IMR-90 (cell line): ENCODE results near the gene C3orf33. TPM values are rescaled to one million over a fixed set of nuclear protein-coding genes. Genes with fewer than 3 reads are reported as not detected.
A peak's percentile ranks its signal among the peaks of the same experiment; 100 is the strongest.

Experiments
- ATAC-seq: fragments of 200-7000 bp; cut with Tn5 transposase; 2 replicates; pipeline ENCODE4 v1.9.1; 2020; ENCODE audit warnings: low read depth, mild to moderate bottlenecking, moderate library complexity
- BruUV-seq: library from RNA; stranded (reverse); fragments of 400-500 nt; replicated peaks from 2 replicates; lab custom pipeline; 2021; lab: Mats Ljungman, UMichigan
- CTCF ChIA-PET: fragments of 300-600 bp; formaldehyde crosslinking; extraction: SDS; loops from one replicate; lab custom pipeline; 2021; ENCODE audit warnings: antibody characterized with exemption; lab: Yijun Ruan, JAX
- POLR2A ChIA-PET: fragments of 300-600 bp; sonication (Branson Sonifier 250); formaldehyde crosslinking; loops from one replicate; lab custom pipeline; 2022; ENCODE audit warnings: antibody characterized with exemption; ENCODE audit not compliant: unreplicated experiment; lab: Charles Lee
- DNase-seq: peaks from one replicate; pipeline ENCODE4 v3.0.0; 2013
- H2AFZ ChIP-seq: replicated peaks from 2 replicates; pipeline ENCODE3; 2013; ENCODE audit warnings: low read length, mild to moderate bottlenecking; ENCODE audit not compliant: poor library complexity
- H2AK5ac ChIP-seq: 2 replicates; pipeline ENCODE4 v1.6.1; 2013; ENCODE audit warnings: low read depth, low read length, inconsistent platforms
- H2AK9ac ChIP-seq: replicated peaks from 2 replicates; pipeline ENCODE3; 2013; ENCODE audit warnings: mild to moderate bottlenecking, low read depth, low read length, moderate library complexity; ENCODE audit not compliant: poor library complexity
- H2BK120ac ChIP-seq: 2 replicates; pipeline ENCODE4 v1.6.1; 2013; ENCODE audit warnings: low read depth, low read length, inconsistent platforms
- H2BK15ac ChIP-seq: 3 replicates; pipeline ENCODE4 v1.6.1; 2013; ENCODE audit warnings: low read depth, low read length, inconsistent platforms
- H2BK20ac ChIP-seq: 2 replicates; pipeline ENCODE4 v1.6.1; 2013; ENCODE audit warnings: low read depth, mild to moderate bottlenecking, inconsistent platforms, low read length, moderate library complexity
- H2BK5ac ChIP-seq: 2 replicates; pipeline ENCODE4 v1.6.1; 2013; ENCODE audit warnings: mild to moderate bottlenecking, low read depth, low read length, inconsistent platforms; ENCODE audit not compliant: poor library complexity, severe bottlenecking
- H3K14ac ChIP-seq: replicated peaks from 2 replicates; pipeline ENCODE4 v1.6.1; 2013; ENCODE audit warnings: low read depth, low read length, inconsistent platforms
- H3K18ac ChIP-seq: 2 replicates; pipeline ENCODE4 v1.6.1; 2013; ENCODE audit warnings: low read depth, low read length, control low read depth
- H3K23ac ChIP-seq: 2 replicates; pipeline ENCODE4 v1.6.1; 2013; ENCODE audit warnings: low read depth, low read length, inconsistent platforms
- H3K27ac ChIP-seq: 2 replicates; pipeline ENCODE4 v1.5.1; 2013; ENCODE audit warnings: mild to moderate bottlenecking, control low read depth, low read length; ENCODE audit not compliant: insufficient read depth
- H3K27me3 ChIP-seq: 2 replicates; pipeline ENCODE4 v1.6.1; 2013; ENCODE audit warnings: low read length; ENCODE audit not compliant: control insufficient read depth, insufficient read depth
- H3K36me3 ChIP-seq: 2 replicates; pipeline ENCODE4 v1.6.1; 2013; ENCODE audit warnings: low read length, mixed read lengths; ENCODE audit not compliant: control insufficient read depth, insufficient read depth
- H3K4ac ChIP-seq: 2 replicates; pipeline ENCODE4 v1.6.1; 2013; ENCODE audit warnings: low read depth, low read length, inconsistent platforms
- H3K4me1 ChIP-seq: 2 replicates; pipeline ENCODE4 v1.6.1; 2013; ENCODE audit warnings: low read length, mixed read lengths; ENCODE audit not compliant: control insufficient read depth, insufficient read depth
- H3K4me2 ChIP-seq: 2 replicates; pipeline ENCODE4 v1.6.1; 2013; ENCODE audit warnings: low read depth, mild to moderate bottlenecking, control low read depth, low read length, moderate library complexity
- H3K4me3 ChIP-seq: 2 replicates; pipeline ENCODE4 v1.5.1; 2013; ENCODE audit warnings: low read depth, mild to moderate bottlenecking, control low read depth, low read length, moderate library complexity; ENCODE audit not compliant: insufficient read depth
- H3K56ac ChIP-seq: 2 replicates; pipeline ENCODE4 v1.6.1; 2013; ENCODE audit warnings: low read length, inconsistent platforms; ENCODE audit not compliant: insufficient read depth; ENCODE audit errors: extremely low read depth
- H3K79me1 ChIP-seq, 2 experiments: 2 replicates each; pipeline ENCODE4 v1.6.1; 2013; ENCODE audit warnings: low read length in 2 of 2, inconsistent platforms in 1 of 2, low read depth in 1 of 2
- H3K9ac ChIP-seq: 2 replicates; pipeline ENCODE4 v1.6.1; 2013; ENCODE audit warnings: low read depth, low read length, control low read depth
- H3K9me1 ChIP-seq: 2 replicates; pipeline ENCODE4 v1.6.1; 2013; ENCODE audit warnings: low read length, inconsistent platforms; ENCODE audit not compliant: insufficient read depth
- H3K9me3 ChIP-seq: 2 replicates; pipeline ENCODE4 v1.6.1; 2013; ENCODE audit warnings: low read length; ENCODE audit not compliant: control insufficient read depth, insufficient read depth
- H4K20me1 ChIP-seq: 2 replicates; pipeline ENCODE4 v1.6.1; 2013; ENCODE audit warnings: low read length, inconsistent platforms; ENCODE audit not compliant: insufficient read depth
- H4K5ac ChIP-seq: 2 replicates; pipeline ENCODE4 v1.6.1; 2013; ENCODE audit warnings: mild to moderate bottlenecking, low read depth, low read length, control low read depth
- H4K8ac ChIP-seq, 2 experiments: 2 replicates each; pipeline ENCODE4 v1.6.1; 2013; ENCODE audit warnings: low read depth in 2 of 2, low read length in 2 of 2, control low read depth in 1 of 2, inconsistent platforms in 1 of 2
- H4K91ac ChIP-seq: 2 replicates; pipeline ENCODE4 v1.6.1; 2013; ENCODE audit warnings: low read depth, low read length, inconsistent platforms; ENCODE audit not compliant: insufficient read depth
- BHLHE40 ChIP-seq: fragments of 150-350 bp; IDR thresholded peaks from 2 replicates; pipeline ENCODE4 v1.6.1; 2016; ENCODE audit warnings: mild to moderate bottlenecking, low read depth, low read length
- CEBPB ChIP-seq: IDR thresholded peaks from 2 replicates; pipeline ENCODE4 v1.6.1; 2012; ENCODE audit warnings: low read depth, low read length, improper control_type of control experiment
- CHD1 ChIP-seq: IDR thresholded peaks from 2 replicates; pipeline ENCODE4 v1.6.1; 2012; ENCODE audit warnings: low read depth, low read length, improper control_type of control experiment
- MAFK ChIP-seq: IDR thresholded peaks from 2 replicates; pipeline ENCODE4 v1.6.1; 2012; ENCODE audit warnings: low read depth, low read length, improper control_type of control experiment
- MAZ ChIP-seq: IDR thresholded peaks from 2 replicates; pipeline ENCODE4 v1.6.1; 2012; ENCODE audit warnings: low read depth, mild to moderate bottlenecking, low read length, improper control_type of control experiment, moderate library complexity, borderline replicate concordance
- MXI1 ChIP-seq: IDR thresholded peaks from 2 replicates; pipeline ENCODE4 v1.6.1; 2012; ENCODE audit warnings: low read depth, mild to moderate bottlenecking, low read length, moderate library complexity, borderline replicate concordance
- NFE2L2 ChIP-seq: fragments of 150-350 bp; IDR thresholded peaks from 2 replicates; pipeline ENCODE4 v1.6.1; 2016; ENCODE audit warnings: low read depth, mild to moderate bottlenecking, low read length
- POLR2A ChIP-seq: IDR thresholded peaks from 2 replicates; pipeline ENCODE4 v1.6.1; 2012; ENCODE audit warnings: mild to moderate bottlenecking, low read depth, low read length
- RAD21 ChIP-seq: IDR thresholded peaks from 2 replicates; pipeline ENCODE4 v1.6.1; 2012; ENCODE audit warnings: low read length, improper control_type of control experiment
- RCOR1 ChIP-seq: IDR thresholded peaks from 2 replicates; pipeline ENCODE4 v1.6.1; 2012; ENCODE audit warnings: mild to moderate bottlenecking, low read length, improper control_type of control experiment; ENCODE audit not compliant: insufficient replicate concordance
- RFX5 ChIP-seq: IDR thresholded peaks from 2 replicates; pipeline ENCODE4 v1.8.0; 2012; ENCODE audit warnings: low read depth, mild to moderate bottlenecking, low read length, moderate library complexity
- SMC3 ChIP-seq: fragments of 150-350 bp; IDR thresholded peaks from 2 replicates; pipeline ENCODE4 v1.6.1; 2016; ENCODE audit warnings: low read depth, mild to moderate bottlenecking, antibody characterized with exemption, low read length, moderate library complexity
- WGBS, 2 experiments: methylation state at CpG; one replicate each; pipeline versions ENCODE4 v1.1.5 to v1.1.7; 2013; ENCODE audit warnings: missing lambda C conversion rate in 2 of 2; ENCODE audit not compliant: insufficient read length in 1 of 2; ENCODE audit errors: extremely low coverage in 2 of 2; 5-methylcytosine and 5-hydroxymethylcytosine counted together
- dilution Hi-C: fragments of 300-500 bp; cut with HindIII; formaldehyde crosslinking; loops from one replicate; pipeline ENCODE4 v1.14.3; 2018; ENCODE audit warnings: low sequenced_read_pairs; ENCODE audit not compliant: unreplicated experiment
- in situ Hi-C: fragments of 300-500 bp; cut with MboI; formaldehyde crosslinking; loops from 3 replicates; pipeline ENCODE4 v1.14.3; 2019; ENCODE audit warnings: low sequenced_read_pairs, inconsistent platforms, mixed read lengths
- intact Hi-C: fragments of 100-400 bp; cut with micrococcal nuclease; formaldehyde crosslinking; loops from 2 replicates; pipeline ENCODE4 v1.10.0; 2022
- polyA plus RNA-seq, 3 experiments: library from polyadenylated mRNA; depleted of rRNA; stranded (reverse); fragments of >200 nt; gene quantifications; 2 replicates each; pipeline ENCODE4 v1.2.3, GENCODE V29; 2012; ENCODE audit warnings: low replicate concordance in 1 of 3
- total RNA-seq: library from RNA; depleted of rRNA; stranded (reverse); fragments of >200 nt; gene quantifications from 2 replicates; pipeline ENCODE4 v1.2.3, GENCODE V29; 2012
- TF ChIP-seq, protein P1 (sequence below): fragments of 150-350 bp; IDR thresholded peaks from 2 replicates; pipeline ENCODE4 v1.6.1; 2017; ENCODE audit warnings: mild to moderate bottlenecking, antibody characterized with exemption, low read length, low read depth
- TF ChIP-seq, protein P2 (sequence below): fragments of 150-350 bp; IDR thresholded peaks from 2 replicates; pipeline ENCODE4 v1.6.1; 2016; ENCODE audit warnings: low read depth, mild to moderate bottlenecking, low read length, moderate library complexity, borderline replicate concordance
- TF ChIP-seq, protein P3 (sequence below): conservative IDR thresholded peaks from 2 replicates; pipeline ENCODE4 v1.5.1; 2012; ENCODE audit warnings: mild to moderate bottlenecking, low read depth, low read length, improper control_type of control experiment

Gene C3orf33
- total and polyA plus RNA-seq, 2 of the 4 experiments (the other 2 are of a cell fraction) = 0.72 to 1.2 TPM

DNA sequence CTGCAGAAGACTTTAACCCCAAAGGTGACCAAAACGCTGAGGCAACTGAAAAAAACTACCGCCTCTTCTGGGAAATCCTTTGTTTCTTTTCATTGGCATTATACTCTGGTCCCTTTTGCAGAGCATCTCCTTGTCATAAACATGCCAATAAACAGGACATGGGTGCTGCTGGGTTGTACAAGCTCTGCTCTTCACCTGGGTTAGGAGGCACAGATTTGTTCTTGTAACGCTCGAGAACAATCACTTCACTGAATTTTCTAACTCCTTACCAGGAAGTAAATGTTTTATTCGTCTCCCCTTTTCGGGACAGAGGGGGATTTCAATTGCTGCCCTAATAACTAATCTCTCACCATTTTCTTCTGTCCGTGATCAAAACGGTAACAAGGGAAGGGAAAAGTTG lies 62.5 kb downstream of the C3orf33 start:
- in situ Hi-C loops = no loop called here
- no peak overlapping the region for H2AK5ac ChIP-seq

More for the DNA sequence above, 62.5 kb downstream of the C3orf33 start:
- Histone ChIP-seq H4K91ac (no peak overlapping the region), H3K4me1 (no peaks in the 10 kb centered on the region; the same call in 1 of the 2 replicates), H3K4me2 (peak overlapping the region; percentile 90), H3K27ac (no peak overlapping the region), H3K36me3 (no peaks in the 10 kb centered on the region), H3K56ac (no peak overlapping the region), H2AFZ (no peak overlapping the region), H3K18ac (no peak overlapping the region), H2AK9ac (no peak overlapping the region), H2BK120ac (no peak overlapping the region), H2BK5ac (no peak overlapping the region), H3K79me1 (no peaks in the 10 kb centered on the region), H3K4ac (no peak overlapping the region), H3K9ac (no peak overlapping the region), H3K27me3 (peaks cover 47% of the 10 kb centered on the region), H4K8ac (no peak overlapping the region), H3K23ac (no peak overlapping the region), H3K9me1 (no peaks in the 10 kb centered on the region), H2BK20ac (no peak overlapping the region), H3K14ac (no peak overlapping the region), H4K20me1 (no peaks in the 10 kb centered on the region), H3K4me3 (peak overlapping the region; percentile 69), H2BK15ac (no peak overlapping the region), H4K5ac (no peak overlapping the region), H3K9me3 (no peaks in the 10 kb centered on the region)
- WGBS, 2 experiments = 61% methylated on average over 2 of the region's 8 CpGs; no CpG with 5 or more reads in 1 of the 2 experiments
- ATAC-seq (no peak), DNase-seq (no peak)
- intact Hi-C loops = no loop called here
- dilution Hi-C loops = no loop called here
- TF ChIP-seq MAZ (no peak), RCOR1 (no peak), NFE2L2 (no peak), BHLHE40 (no peak), MXI1 (no peak), RFX5 (no peak), SMC3 (no peak), RAD21 (no peak), MAFK (no peak), POLR2A (no peak), CEBPB (no peak), CHD1 (no peak)
- TF ChIP-seq, protein P1, sequence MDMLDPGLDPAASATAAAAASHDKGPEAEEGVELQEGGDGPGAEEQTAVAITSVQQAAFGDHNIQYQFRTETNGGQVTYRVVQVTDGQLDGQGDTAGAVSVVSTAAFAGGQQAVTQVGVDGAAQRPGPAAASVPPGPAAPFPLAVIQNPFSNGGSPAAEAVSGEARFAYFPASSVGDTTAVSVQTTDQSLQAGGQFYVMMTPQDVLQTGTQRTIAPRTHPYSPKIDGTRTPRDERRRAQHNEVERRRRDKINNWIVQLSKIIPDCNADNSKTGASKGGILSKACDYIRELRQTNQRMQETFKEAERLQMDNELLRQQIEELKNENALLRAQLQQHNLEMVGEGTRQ = no peak
- TF ChIP-seq, protein P2, sequence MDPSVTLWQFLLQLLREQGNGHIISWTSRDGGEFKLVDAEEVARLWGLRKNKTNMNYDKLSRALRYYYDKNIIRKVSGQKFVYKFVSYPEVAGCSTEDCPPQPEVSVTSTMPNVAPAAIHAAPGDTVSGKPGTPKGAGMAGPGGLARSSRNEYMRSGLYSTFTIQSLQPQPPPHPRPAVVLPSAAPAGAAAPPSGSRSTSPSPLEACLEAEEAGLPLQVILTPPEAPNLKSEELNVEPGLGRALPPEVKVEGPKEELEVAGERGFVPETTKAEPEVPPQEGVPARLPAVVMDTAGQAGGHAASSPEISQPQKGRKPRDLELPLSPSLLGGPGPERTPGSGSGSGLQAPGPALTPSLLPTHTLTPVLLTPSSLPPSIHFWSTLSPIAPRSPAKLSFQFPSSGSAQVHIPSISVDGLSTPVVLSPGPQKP = no peak
- TF ChIP-seq, protein P3, sequence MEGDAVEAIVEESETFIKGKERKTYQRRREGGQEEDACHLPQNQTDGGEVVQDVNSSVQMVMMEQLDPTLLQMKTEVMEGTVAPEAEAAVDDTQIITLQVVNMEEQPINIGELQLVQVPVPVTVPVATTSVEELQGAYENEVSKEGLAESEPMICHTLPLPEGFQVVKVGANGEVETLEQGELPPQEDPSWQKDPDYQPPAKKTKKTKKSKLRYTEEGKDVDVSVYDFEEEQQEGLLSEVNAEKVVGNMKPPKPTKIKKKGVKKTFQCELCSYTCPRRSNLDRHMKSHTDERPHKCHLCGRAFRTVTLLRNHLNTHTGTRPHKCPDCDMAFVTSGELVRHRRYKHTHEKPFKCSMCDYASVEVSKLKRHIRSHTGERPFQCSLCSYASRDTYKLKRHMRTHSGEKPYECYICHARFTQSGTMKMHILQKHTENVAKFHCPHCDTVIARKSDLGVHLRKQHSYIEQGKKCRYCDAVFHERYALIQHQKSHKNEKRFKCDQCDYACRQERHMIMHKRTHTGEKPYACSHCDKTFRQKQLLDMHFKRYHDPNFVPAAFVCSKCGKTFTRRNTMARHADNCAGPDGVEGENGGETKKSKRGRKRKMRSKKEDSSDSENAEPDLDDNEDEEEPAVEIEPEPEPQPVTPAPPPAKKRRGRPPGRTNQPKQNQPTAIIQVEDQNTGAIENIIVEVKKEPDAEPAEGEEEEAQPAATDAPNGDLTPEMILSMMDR = no peak
- no TSS peak for BruUV-seq
- POLR2A ChIA-PET = no interaction called here
- CTCF ChIA-PET = no interaction called here
